ENCODE results near the gene COQ8B. TPM values are rescaled to one million over a fixed set of nuclear protein-coding genes. Genes with fewer than 3 reads are reported as not detected.
A peak's percentile ranks its signal among the peaks of the same experiment; 100 is the strongest.

COQ8B gene
- total and polyA plus RNA-seq, 4 donors = 34.7 to 78.8 (median 52.3) TPM

GRCh38 chr19:40754611-40755247, 38.0 kb upstream of the COQ8B start:
- TF ChIP-seq CTCF (IDR thresholded peaks at IDR 0.05; ENCODE audit: control extremely low read depth, extremely low read depth) = no peak
- Histone ChIP-seq H3K4me3 (no peak overlapping the region), H3K9ac (ENCODE audit: insufficient read depth in 1 of 2, low read length in 2 of 2) (peak overlapping the region in 1 of 2 donors; percentile 39), H3K4me1 (ENCODE audit: control insufficient read depth in 5 of 5, insufficient read depth in 5 of 5, low read length in 5 of 5) (peaks cover 0 to 25% (median 6%) of the 10 kb centered on the region in 5 donors), H3K9me3 (ENCODE audit: control insufficient read depth in 4 of 4, insufficient read depth in 3 of 4, low read length in 3 of 4) (no peaks in the 10 kb centered on the region), H3K27me3 (ENCODE audit: control insufficient read depth in 3 of 3, insufficient read depth in 3 of 3, low read length in 2 of 3) (no peaks in the 10 kb centered on the region), H3K36me3 (ENCODE audit: control insufficient read depth in 4 of 4, insufficient read depth in 4 of 4, low read length in 4 of 4) (peaks cover 10 to 30% (median 16%) of the 10 kb centered on the region in 4 donors), H3K27ac (ENCODE audit: low read depth in 1 of 2, low read length in 1 of 2) (peak overlapping the region in 1 of 2 donors; percentile 86)
- WGBS, 2 donors = 67 to 69% methylated on average over 9 of the region's 9 CpGs
- no peak for DNase-seq
- ATAC-seq (ENCODE audit: insufficient read depth, low FRiP score) = no peak

GRCh38 chr19:40752257-40752781, 35.6 kb upstream of the COQ8B start:
- peak overlapping the region in 1 of 2 donors; percentile 97 for H3K27ac ChIP-seq (ENCODE audit: low read depth in 1 of 2, low read length in 1 of 2)
- 62 to 63% methylated on average over 11 to 12 of the region's 12 CpGs for WGBS, 2 donors
- H3K9ac ChIP-seq (ENCODE audit: insufficient read depth in 1 of 2, low read length in 2 of 2) = no peak overlapping the region
- ATAC-seq (ENCODE audit: insufficient read depth, low FRiP score) (no peak), DNase-seq (no peak)
- H3K9me3 ChIP-seq (ENCODE audit: control insufficient read depth in 4 of 4, insufficient read depth in 3 of 4, low read length in 3 of 4) = no peaks in the 10 kb centered on the region
- H3K27me3 ChIP-seq (ENCODE audit: control insufficient read depth in 3 of 3, insufficient read depth in 3 of 3, low read length in 2 of 3) = no peaks in the 10 kb centered on the region
- TF ChIP-seq CTCF (IDR thresholded peaks at IDR 0.05; ENCODE audit: control extremely low read depth, extremely low read depth) = no peak
- H3K4me1 ChIP-seq (ENCODE audit: control insufficient read depth in 5 of 5, insufficient read depth in 5 of 5, low read length in 5 of 5) = peaks cover 0 to 30% (median 6%) of the 10 kb centered on the region in 5 donors
- H3K4me3 ChIP-seq = peak overlapping the region; percentile 91
- H3K36me3 ChIP-seq (ENCODE audit: control insufficient read depth in 4 of 4, insufficient read depth in 4 of 4, low read length in 4 of 4) = peaks cover 0 to 15% (median 6%) of the 10 kb centered on the region in 4 donors

- no peak for TF ChIP-seq CTCF (IDR thresholded peaks at IDR 0.05; ENCODE audit: control extremely low read depth, extremely low read depth)
- no peaks in the 10 kb centered on the region for H3K27me3 ChIP-seq (ENCODE audit: control insufficient read depth in 3 of 3, insufficient read depth in 3 of 3, low read length in 2 of 3)
- DNase-seq = peak; percentile 98 to 99 (median 99)
- peak; percentile 85 for ATAC-seq (ENCODE audit: insufficient read depth, low FRiP score)
- peak within 1 kb of the TSS; percentile 91 for H3K4me3 ChIP-seq
- H3K36me3 ChIP-seq (ENCODE audit: control insufficient read depth in 4 of 4, insufficient read depth in 4 of 4, low read length in 4 of 4) = peaks cover 0 to 6% (median 0%) of the 10 kb centered on the region in 4 donors
- no peaks in the 10 kb centered on the region for H3K9me3 ChIP-seq (ENCODE audit: control insufficient read depth in 4 of 4, insufficient read depth in 3 of 4, low read length in 3 of 4)
- WGBS, 2 donors = 0% methylated on average over 46 of the region's 46 CpGs
- peak within 1 kb of the TSS; percentile 78 to 90 for H3K9ac ChIP-seq (ENCODE audit: insufficient read depth in 1 of 2, low read length in 2 of 2)
- H3K4me1 ChIP-seq (ENCODE audit: control insufficient read depth in 5 of 5, insufficient read depth in 5 of 5, low read length in 5 of 5) = peaks cover 0 to 26% (median 6%) of the 10 kb centered on the region in 5 donors
- H3K27ac ChIP-seq (ENCODE audit: low read depth in 1 of 2, low read length in 1 of 2) = peak within 1 kb of the TSS; percentile 94 to 97
These were observed 34.3 kb upstream of the COQ8B start, which contains the start of gene SNRPA for GRCh38 chr19:40750874-40751537. Gene SNRPA, plus strand, starts transcription at chr19:40751203. Its CDS starts 206 bp downstream, at chr19:40751409.
